ES-I3 (cell line): ENCODE data around the gene FBN3.

Experiments
- H3K36me3 ChIP-seq: 2 replicates; pipeline ENCODE4 v1.6.1; 2013; ENCODE audit warnings: mild to moderate bottlenecking, low read length, control low read depth, moderate library complexity; ENCODE audit not compliant: insufficient read depth
- H3K4me1 ChIP-seq: 2 replicates; pipeline ENCODE4 v1.6.1; 2013; ENCODE audit warnings: mild to moderate bottlenecking, control low read depth, low read length; ENCODE audit not compliant: insufficient read depth
- H3K9ac ChIP-seq: 2 replicates; pipeline ENCODE4 v1.6.1; 2013; ENCODE audit warnings: low read depth, mild to moderate bottlenecking, low read length, moderate library complexity
- H3K9me3 ChIP-seq: 2 replicates; pipeline ENCODE4 v1.6.1; 2013; ENCODE audit warnings: mild to moderate bottlenecking, low read length, moderate library complexity; ENCODE audit not compliant: control insufficient read depth, insufficient read depth

Gene FBN3

GRCh38 chr19:8097681-8098567 is 51.5 kb downstream of the FBN3 start:
- H3K9ac ChIP-seq: no peak overlapping the region
- H3K9me3 ChIP-seq: peaks cover 15% of the 10 kb centered on the region
- no peaks in the 10 kb centered on the region for H3K4me1 ChIP-seq
- peaks cover 29% of the 10 kb centered on the region for H3K36me3 ChIP-seq

- Histone ChIP-seq H3K9me3 (peaks cover 15% of the 10 kb centered on the region), H3K36me3 (peaks cover 29% of the 10 kb centered on the region), H3K9ac (no peak overlapping the region), H3K4me1 (no peaks in the 10 kb centered on the region)
These were observed 52.2 kb downstream of the FBN3 start for GRCh38 chr19:8097198-8097597.

- no peak overlapping the region for H3K9ac ChIP-seq
- H3K9me3 ChIP-seq: peaks cover 15% of the 10 kb centered on the region
- peaks cover 29% of the 10 kb centered on the region for H3K36me3 ChIP-seq
- no peaks in the 10 kb centered on the region for H3K4me1 ChIP-seq
These were observed 53.3 kb downstream of the FBN3 start for GRCh38 chr19:8096071-8096470.

- H3K36me3 ChIP-seq: peaks cover 29% of the 10 kb centered on the region
- H3K4me1 ChIP-seq: no peaks in the 10 kb centered on the region
- H3K9ac ChIP-seq: no peak overlapping the region
- peaks cover 15% of the 10 kb centered on the region for H3K9me3 ChIP-seq
These were observed 54.0 kb downstream of the FBN3 start for GRCh38 chr19:8095354-8095886.

GRCh38 chr19:8094336-8094735 is 55.1 kb downstream of the FBN3 start:
- Histone ChIP-seq H3K4me1 (no peaks in the 10 kb centered on the region), H3K36me3 (peaks cover 29% of the 10 kb centered on the region), H3K9ac (no peak overlapping the region), H3K9me3 (peaks cover 15% of the 10 kb centered on the region)

GRCh38 chr19:8093740-8094139 is 55.7 kb downstream of the FBN3 start:
- peaks cover 31% of the 10 kb centered on the region for H3K36me3 ChIP-seq
- peaks cover 15% of the 10 kb centered on the region for H3K9me3 ChIP-seq

GRCh38 chr19:8090950-8091349 is 58.4 kb downstream of the FBN3 start:
- Histone ChIP-seq H3K36me3 (peaks cover 12% of the 10 kb centered on the region), H3K4me1 (no peaks in the 10 kb centered on the region), H3K9me3 (peaks cover 9% of the 10 kb centered on the region), H3K9ac (no peak overlapping the region)

More at GRCh38 chr19:8093740-8094139, 55.7 kb downstream of the FBN3 start:
- Histone ChIP-seq H3K9ac (no peak overlapping the region), H3K4me1 (no peaks in the 10 kb centered on the region)

GRCh38 chr19:8089664-8090601 is 59.5 kb downstream of the FBN3 start:
- Histone ChIP-seq H3K4me1 (peaks cover 6% of the 10 kb centered on the region; the same call in 1 of the 2 replicates), H3K9me3 (no peaks in the 10 kb centered on the region), H3K36me3 (peaks cover 4% of the 10 kb centered on the region; the same call in 1 of the 2 replicates), H3K9ac (no peak overlapping the region)

- H3K36me3 ChIP-seq: peaks cover 4% of the 10 kb centered on the region; the same call in 1 of the 2 replicates
- H3K4me1 ChIP-seq: peaks cover 6% of the 10 kb centered on the region; the same call in 1 of the 2 replicates
- no peak overlapping the region for H3K9ac ChIP-seq
- no peaks in the 10 kb centered on the region for H3K9me3 ChIP-seq
These were observed 60.4 kb downstream of the FBN3 start for GRCh38 chr19:8088752-8089663.

GRCh38 chr19:8087876-8088275 is 61.5 kb downstream of the FBN3 start:
- Histone ChIP-seq H3K36me3 (peaks cover 4% of the 10 kb centered on the region; the same call in 1 of the 2 replicates), H3K9me3 (no peaks in the 10 kb centered on the region), H3K4me1 (peaks cover 6% of the 10 kb centered on the region; the same call in 1 of the 2 replicates), H3K9ac (no peak overlapping the region)

- peaks cover 4% of the 10 kb centered on the region; the same call in 1 of the 2 replicates for H3K36me3 ChIP-seq
- H3K9ac ChIP-seq: no peak overlapping the region
- no peaks in the 10 kb centered on the region for H3K9me3 ChIP-seq
- H3K4me1 ChIP-seq: peaks cover 6% of the 10 kb centered on the region; the same call in 1 of the 2 replicates
These were observed 62.5 kb downstream of the FBN3 start for GRCh38 chr19:8086849-8087248.

- Histone ChIP-seq H3K4me1 (peaks cover 6% of the 10 kb centered on the region; the same call in 1 of the 2 replicates), H3K9me3 (no peaks in the 10 kb centered on the region), H3K36me3 (peaks cover 4% of the 10 kb centered on the region; the same call in 1 of the 2 replicates), H3K9ac (no peak overlapping the region)
These were observed 63.6 kb downstream of the FBN3 start for GRCh38 chr19:8085598-8086408.
